H1 (cell line): Measurements from ENCODE around the gene SATB2. TPM values are rescaled to one million over a fixed set of nuclear protein-coding genes. Genes with fewer than 3 reads are reported as not detected.

Experiments used
- CBX8 ChIP-seq: fragments of 300-800, 300-1000 bp; sonication (generic); IDR thresholded peaks from 2 replicates; pipeline ENCODE4 v1.7.1; 2016; ENCODE audit warnings: low read depth, low read length, borderline replicate concordance
- polyA plus RNA-seq, 7 experiments: library from polyadenylated mRNA; depleted of rRNA in 3 of 7; stranded (reverse) in 5 of 7; unstranded in 2 of 7; fragments of >200 nt in 5 of 7; fragments of 200-250 nt in 2 of 7; gene quantifications; 1 replicate in 5 of 7; 2 replicates in 1 of 7; 4 replicates in 1 of 7; pipeline versions ENCODE4 v1.2.1 to v1.2.3, GENCODE V29; 2011 to 2013; ENCODE audit warnings: missing spikeins in 2 of 7, mixed read lengths in 2 of 7
- total RNA-seq: library from RNA; stranded (reverse); fragmentation: NEBNext Ultra II Directional; extraction: Animal tissue kit (Norgen Biotek cat#: 25700); gene quantifications from 2 replicates; pipeline ENCODE4 v1.2.1, GENCODE V29; 2021

SATB2 gene
- total and polyA plus RNA-seq, 2 of the 8 experiments (the other 6 are each of a cell fraction or from before 2014, with no cell fraction given), result 1.3 to 5.7 TPM

DNA sequence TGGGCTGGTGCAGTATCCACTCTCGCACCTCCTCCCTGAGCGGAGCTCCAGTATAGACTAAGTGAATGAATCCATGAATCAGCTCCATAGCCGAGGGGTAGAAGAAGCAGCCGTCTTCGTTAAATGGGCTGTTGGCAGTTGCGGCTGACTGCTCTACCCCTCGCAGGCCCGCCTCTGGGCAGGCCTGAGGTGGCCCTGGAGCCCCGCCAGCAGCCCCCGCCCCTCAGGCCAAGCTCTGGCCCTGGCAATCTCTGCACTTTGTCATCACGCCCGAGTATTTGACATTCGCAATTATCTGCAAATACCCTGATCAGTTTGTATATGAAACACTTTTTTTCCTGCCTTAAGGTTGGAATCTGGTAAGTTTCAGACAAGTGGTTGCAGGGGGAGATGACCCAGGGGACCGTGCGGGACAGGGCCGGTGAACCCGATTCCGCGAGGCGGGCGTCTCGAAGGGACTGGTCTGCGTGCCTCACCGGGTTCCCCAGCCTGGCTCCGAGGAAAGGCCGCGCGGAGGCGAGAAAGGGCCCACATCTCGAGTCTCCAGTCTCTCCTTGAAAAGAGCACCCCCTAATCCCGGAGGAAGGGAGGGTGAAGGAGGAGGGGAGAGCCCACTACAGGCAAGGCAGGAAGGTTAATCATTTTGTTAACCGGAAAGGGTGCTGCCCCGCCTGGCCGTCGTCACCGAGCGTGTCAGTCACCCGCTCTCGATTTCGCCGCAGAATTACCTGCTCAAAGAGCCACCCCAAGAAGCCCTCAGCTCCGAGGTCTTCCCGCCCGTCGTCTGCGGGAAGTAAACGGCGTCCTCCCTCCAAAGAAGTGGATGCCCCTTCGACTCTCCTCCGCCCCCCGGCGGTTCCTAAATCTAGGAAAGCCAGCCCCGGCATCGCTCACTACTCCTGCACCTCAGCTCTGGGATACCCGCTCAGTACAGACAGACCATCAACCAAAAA is 11.1 kb upstream of the SATB2 start (continued):
- TF ChIP-seq CBX8, result 0 out of 2 replicates have a peak, but pooled peaks have one; percentile 15
